Neural progenitor cell (in vitro differentiated cells): ENCODE data around the gene CREB3L4. TPM values are rescaled to one million over a fixed set of nuclear protein-coding genes. Genes with fewer than 3 reads are reported as not detected.
A peak's percentile ranks its signal among the peaks of the same experiment; 100 is the strongest.

ENCODE experiments used
- DNase-seq: peaks from one replicate; pipeline ENCODE4 v3.0.0-alpha.2; 2016; ENCODE audit warnings: low spot score
- H2AFZ ChIP-seq: fragments of 200-600 bp; sonication (generic); replicated peaks from 2 replicates; pipeline ENCODE4 v1.6.1; 2016; ENCODE audit warnings: antibody characterized with exemption
- H3F3A ChIP-seq: fragments of 200-600 bp; sonication (generic); 2 replicates; pipeline ENCODE4 v1.6.1; 2016; ENCODE audit warnings: antibody characterized with exemption, low read depth
- H3K27ac ChIP-seq: fragments of 200-600 bp; sonication (generic); 2 replicates; pipeline ENCODE4 v1.5.1; 2016; ENCODE audit warnings: mild to moderate bottlenecking
- H3K27me3 ChIP-seq: fragments of 200-600 bp; sonication (generic); 2 replicates; pipeline ENCODE4 v1.6.1; 2016; ENCODE audit warnings: mild to moderate bottlenecking, moderate library complexity
- H3K36me3 ChIP-seq: fragments of 200-600 bp; sonication (generic); 2 replicates; pipeline ENCODE4 v1.5.1; 2016
- H3K4me1 ChIP-seq: fragments of 200-600 bp; sonication (generic); 2 replicates; pipeline ENCODE4 v1.6.1; 2016; ENCODE audit warnings: mixed run types
- H3K4me2 ChIP-seq: fragments of 200-600 bp; sonication (generic); 2 replicates; pipeline ENCODE4 v1.6.1; 2016
- H3K4me3 ChIP-seq: fragments of 200-600 bp; sonication (generic); 2 replicates; pipeline ENCODE4 v1.5.1; 2016
- H3K79me2 ChIP-seq: fragments of 200-600 bp; sonication (generic); 2 replicates; pipeline ENCODE4 v1.6.1; 2016; ENCODE audit warnings: low read depth
- H3K9ac ChIP-seq: fragments of 200-600 bp; sonication (generic); 2 replicates; pipeline ENCODE4 v1.6.1; 2016
- H3K9me3 ChIP-seq: fragments of 200-600 bp; sonication (generic); 2 replicates; pipeline ENCODE4 v1.5.1; 2016; ENCODE audit warnings: low read depth
- H4K20me1 ChIP-seq: fragments of 200-600 bp; sonication (generic); 2 replicates; pipeline ENCODE4 v1.6.1; 2016; ENCODE audit warnings: low read depth
- H3K27ac Mint-ChIP-seq: 3 replicates; pipeline ENCODE4 v1.8.0; 2021; ENCODE audit warnings: mixed read lengths
- H3K27me3 Mint-ChIP-seq: 2 replicates; pipeline ENCODE4 v1.8.0; 2022; ENCODE audit warnings: low read depth, mild to moderate bottlenecking, inconsistent platforms, moderate library complexity, mixed read lengths; ENCODE audit not compliant: insufficient read depth
- H3K36me3 Mint-ChIP-seq: 3 replicates; pipeline ENCODE4 v1.8.0; 2021; ENCODE audit warnings: mixed read lengths
- H3K4me1 Mint-ChIP-seq: 3 replicates; pipeline ENCODE4 v1.8.0; 2021; ENCODE audit warnings: mixed read lengths
- H3K4me3 Mint-ChIP-seq: 3 replicates; pipeline ENCODE4 v1.8.0; 2021; ENCODE audit warnings: mild to moderate bottlenecking, moderate library complexity, mixed read lengths
- H3K9me3 Mint-ChIP-seq: 3 replicates; pipeline ENCODE4 v1.8.0; 2020; ENCODE audit warnings: mixed read lengths
- CTCF ChIP-seq: fragments of 200-600 bp; sonication (generic); IDR thresholded peaks from 2 replicates; pipeline ENCODE4 v1.5.1; 2017; ENCODE audit warnings: antibody characterized with exemption, mild to moderate bottlenecking
- EZH2 ChIP-seq: fragments of 200-600 bp; sonication (generic); IDR thresholded peaks from 2 replicates; pipeline ENCODE4 v1.6.1; 2017; ENCODE audit warnings: antibody characterized with exemption, mild to moderate bottlenecking, moderate library complexity
- EZH2phosphoT487 ChIP-seq: fragments of 200-600 bp; sonication (generic); IDR thresholded peaks from 2 replicates; pipeline ENCODE4 v1.6.1; 2017; ENCODE audit warnings: antibody characterized with exemption
- total RNA-seq: library from RNA; depleted of rRNA; stranded (reverse); fragments of >200 nt; gene quantifications from 2 replicates; pipeline ENCODE4 v1.2.3, GENCODE V29; 2015; ENCODE audit warnings: low replicate concordance

CREB3L4 gene
- total RNA-seq, 1 donor from 2014 or later = 33.8 TPM

GRCh38 chr1:153926405-153926804 lies 41.3 kb upstream of the CREB3L4 start:
- no peaks in the 10 kb centered on the region for H3K9me3 ChIP-seq
- H3K36me3 Mint-ChIP-seq = peaks cover 5% of the 10 kb centered on the region
- no peak overlapping the region for H3K9ac ChIP-seq
- no peaks in the 10 kb centered on the region for H3K36me3 ChIP-seq
- H3K4me3 Mint-ChIP-seq = no peak overlapping the region
- H3K27me3 Mint-ChIP-seq = peaks cover 7% of the 10 kb centered on the region
- H3K27ac Mint-ChIP-seq = no peak overlapping the region
- H3K27ac ChIP-seq = no peak overlapping the region
- H3K4me1 ChIP-seq = peaks cover 1% of the 10 kb centered on the region
- no peak for TF ChIP-seq CTCF
- no peak for TF ChIP-seq EZH2
- TF ChIP-seq EZH2phosphoT487 = no peak
- H3K4me1 Mint-ChIP-seq = peaks cover 7% of the 10 kb centered on the region
- DNase-seq = no peak
- H3F3A ChIP-seq = peaks cover 39% of the 10 kb centered on the region
- H4K20me1 ChIP-seq = peaks cover 7% of the 10 kb centered on the region
- peaks cover 19% of the 10 kb centered on the region for H3K79me2 ChIP-seq
- H3K9me3 Mint-ChIP-seq = no peaks in the 10 kb centered on the region
- H3K27me3 ChIP-seq = no peaks in the 10 kb centered on the region
- no peak overlapping the region for H3K4me3 ChIP-seq
- H3K4me2 ChIP-seq = no peak overlapping the region
- no peak overlapping the region for H2AFZ ChIP-seq

- Mint-ChIP-seq H3K36me3 (peaks cover 5% of the 10 kb centered on the region), H3K4me3 (no peak overlapping the region), H3K4me1 (peaks cover 4% of the 10 kb centered on the region), H3K27ac (peak overlapping the region; percentile 1), H3K9me3 (no peaks in the 10 kb centered on the region), H3K27me3 (peaks cover 4% of the 10 kb centered on the region)
- Histone ChIP-seq H3K27ac (no peak overlapping the region), H3K27me3 (no peaks in the 10 kb centered on the region), H3K36me3 (no peaks in the 10 kb centered on the region), H3K4me1 (no peaks in the 10 kb centered on the region), H3K79me2 (peaks cover 10% of the 10 kb centered on the region), H3K4me2 (no peak overlapping the region), H3K4me3 (no peak overlapping the region), H3K9ac (no peak overlapping the region), H3F3A (peaks cover 25% of the 10 kb centered on the region), H3K9me3 (no peaks in the 10 kb centered on the region), H4K20me1 (no peaks in the 10 kb centered on the region), H2AFZ (no peak overlapping the region)
- no peak for DNase-seq
- no peak for TF ChIP-seq CTCF
- no peak for TF ChIP-seq EZH2phosphoT487
- TF ChIP-seq EZH2 = no peak
Measured at GRCh38 chr1:153928245-153928644, 39.5 kb upstream of the CREB3L4 start.

- Histone ChIP-seq H3K27ac (no peak overlapping the region), H3K4me2 (no peak overlapping the region), H3K27me3 (no peaks in the 10 kb centered on the region), H3K79me2 (peaks cover 9% of the 10 kb centered on the region), H2AFZ (no peak overlapping the region), H4K20me1 (no peaks in the 10 kb centered on the region), H3K9me3 (no peaks in the 10 kb centered on the region), H3F3A (peaks cover 19% of the 10 kb centered on the region), H3K4me1 (no peaks in the 10 kb centered on the region), H3K9ac (no peak overlapping the region), H3K4me3 (no peak overlapping the region), H3K36me3 (no peaks in the 10 kb centered on the region)
- Mint-ChIP-seq H3K27ac (no peak overlapping the region), H3K36me3 (peaks cover 5% of the 10 kb centered on the region), H3K9me3 (no peaks in the 10 kb centered on the region), H3K27me3 (peaks cover 4% of the 10 kb centered on the region), H3K4me3 (no peak overlapping the region), H3K4me1 (peaks cover under 1% of the 10 kb centered on the region)
- TF ChIP-seq CTCF (no peak), EZH2phosphoT487 (no peak)
- DNase-seq = no peak
Measured at GRCh38 chr1:153928791-153929341, 38.8 kb upstream of the CREB3L4 start.
